Esophagus (tissue), 2 donors: ENCODE results near the gene OR2AK2. TPM values are rescaled to one million over a fixed set of nuclear protein-coding genes. Genes with fewer than 3 reads are reported as not detected.

Experiments used
- H3K27ac ChIP-seq, 2 donors: one replicate each; pipeline ENCODE4 v1.5.1; 2013; ENCODE audit warnings: low read depth in 2 of 2, mild to moderate bottlenecking in 2 of 2, inconsistent platforms in 1 of 2, low read length in 1 of 2, moderate library complexity in 1 of 2
- H3K27me3 ChIP-seq, 2 donors: one replicate each; pipeline ENCODE4 v1.6.1; 2013; ENCODE audit warnings: low read length in 2 of 2, control low read depth in 1 of 2, mild to moderate bottlenecking in 1 of 2; ENCODE audit not compliant: insufficient read depth in 2 of 2, control insufficient read depth in 1 of 2
- H3K36me3 ChIP-seq, 2 donors: one replicate each; pipeline ENCODE4 v1.6.1; 2013; ENCODE audit warnings: low read length in 1 of 2; ENCODE audit not compliant: control insufficient read depth in 2 of 2, insufficient read depth in 2 of 2
- H3K4me1 ChIP-seq, 2 donors: one replicate each; pipeline ENCODE4 v1.6.1; 2013; ENCODE audit warnings: low read length in 1 of 2; ENCODE audit not compliant: control insufficient read depth in 2 of 2, insufficient read depth in 2 of 2
- H3K4me3 ChIP-seq, 2 donors: one replicate each; pipeline ENCODE4 v1.5.1; 2013; ENCODE audit warnings: low read length in 2 of 2, mild to moderate bottlenecking in 2 of 2, low read depth in 1 of 2, moderate library complexity in 1 of 2
- H3K9me3 ChIP-seq, 2 donors: one replicate each; pipeline ENCODE4 v1.6.1; 2013; ENCODE audit warnings: mild to moderate bottlenecking in 2 of 2, low read depth in 1 of 2, low read length in 1 of 2, moderate library complexity in 1 of 2; ENCODE audit not compliant: control insufficient read depth in 2 of 2, insufficient read depth in 1 of 2
- WGBS, 2 donors: extraction: QIAGEN DNeasy Blood & Tissue Kit; methylation state at CpG; one replicate each; pipeline ENCODE4 v1.1.7; 2013; 5-methylcytosine and 5-hydroxymethylcytosine counted together
- polyA plus RNA-seq, 2 donors: library from polyadenylated mRNA; stranded (reverse); fragments of 200-250 nt; gene quantifications; one replicate each; pipeline ENCODE4 v1.2.3, GENCODE V29; 2013
- donor health status: healthy with polysubstance abuse.
- donor health status: Bipolar disorder and iron deficiency.

Gene OR2AK2
- polyA plus RNA-seq, 2 donors, result not detected

DNA sequence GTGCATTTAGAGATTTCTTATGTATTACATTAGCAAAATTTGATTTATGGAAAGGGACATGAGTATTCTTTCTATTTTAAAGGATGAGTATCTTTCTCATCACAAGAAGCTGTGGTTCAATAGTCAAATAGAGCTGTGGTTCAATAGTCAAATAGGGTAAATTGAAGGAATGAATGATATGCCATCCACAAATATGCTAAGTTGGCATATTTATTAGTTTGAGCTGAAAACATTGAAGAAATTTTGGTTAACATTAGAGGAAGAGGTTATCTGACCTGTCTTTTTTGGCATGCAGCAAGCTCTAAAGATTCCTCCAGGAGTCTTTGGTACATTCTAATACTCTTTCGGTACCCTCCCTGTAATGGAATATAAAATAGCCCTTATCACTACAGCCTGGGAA lies 11.6 kb upstream of the OR2AK2 start:
- WGBS, 2 donors, result 91 to 93% methylated on average over 1 of the region's 1 CpG
- no peaks in the 10 kb centered on the region for H3K36me3 ChIP-seq
- H3K27ac ChIP-seq, result no peak overlapping the region
- no peaks in the 10 kb centered on the region for H3K27me3 ChIP-seq
- no peaks in the 10 kb centered on the region for H3K9me3 ChIP-seq
- no peak overlapping the region for H3K4me3 ChIP-seq
- no peaks in the 10 kb centered on the region for H3K4me1 ChIP-seq

DNA sequence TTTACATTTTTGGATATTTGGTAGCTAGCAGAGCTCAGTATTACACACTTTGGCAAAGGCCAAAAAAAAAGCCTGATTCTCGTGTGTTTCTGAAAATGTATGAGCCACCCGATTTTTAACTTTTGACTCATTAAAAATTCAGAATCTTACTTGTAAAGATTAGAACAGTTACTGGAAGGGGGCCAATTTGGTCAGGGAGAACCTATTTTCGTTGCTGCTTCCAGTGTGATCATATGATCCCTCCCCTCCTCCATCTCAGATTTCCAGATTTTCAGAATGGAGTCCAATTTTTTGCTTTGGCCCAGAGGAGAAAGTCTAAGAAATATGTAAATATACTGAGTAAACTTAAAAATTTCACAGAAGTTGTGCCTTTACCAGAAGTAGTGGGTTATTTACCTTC lies 3.2 kb upstream of the OR2AK2 start:
- no peak overlapping the region for H3K27ac ChIP-seq
- no peaks in the 10 kb centered on the region for H3K9me3 ChIP-seq
- 15 to 20% methylated on average over 3 of the region's 3 CpGs for WGBS, 2 donors
- H3K36me3 ChIP-seq, result no peaks in the 10 kb centered on the region
- no peaks in the 10 kb centered on the region for H3K27me3 ChIP-seq
- H3K4me3 ChIP-seq, result no peak overlapping the region
- no peaks in the 10 kb centered on the region for H3K4me1 ChIP-seq

DNA sequence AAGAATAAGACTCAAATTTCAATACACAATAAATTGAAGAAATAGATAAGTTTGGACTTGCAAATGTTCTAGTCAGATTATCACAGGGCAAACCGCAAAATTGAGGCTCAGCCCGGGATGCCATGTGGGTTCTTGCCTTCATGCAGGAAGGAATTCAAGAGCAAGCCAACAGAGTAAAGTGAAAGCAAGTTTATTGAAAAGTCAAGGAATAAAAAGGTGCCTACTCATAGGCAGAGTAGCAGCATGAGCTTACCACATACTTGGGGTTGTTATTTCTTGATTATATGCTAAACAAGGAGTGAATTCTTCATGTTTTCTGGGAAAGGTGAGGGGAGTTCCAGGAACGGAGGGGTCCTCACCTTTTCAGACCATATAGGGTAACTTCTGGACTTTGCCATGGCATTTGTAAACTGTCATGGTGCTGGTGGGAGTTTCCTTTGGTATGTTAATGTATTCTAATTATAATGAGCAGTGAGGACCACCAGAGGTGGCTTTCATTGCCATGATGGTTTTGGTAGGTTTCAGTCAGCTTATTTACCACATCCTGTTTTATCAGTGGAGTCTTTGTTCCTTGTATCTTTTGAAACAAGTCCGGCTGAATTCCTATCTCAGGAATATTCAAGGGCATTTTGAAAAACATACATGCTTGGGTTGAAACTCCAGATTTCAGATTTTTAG lies 2.0 kb upstream of the OR2AK2 start:
- Histone ChIP-seq H3K27me3 (no peaks in the 10 kb centered on the region), H3K4me1 (no peaks in the 10 kb centered on the region), H3K9me3 (no peaks in the 10 kb centered on the region), H3K27ac (no peak overlapping the region), H3K4me3 (no peak overlapping the region), H3K36me3 (no peaks in the 10 kb centered on the region)
- 56 to 64% methylated on average over 4 of the region's 4 CpGs for WGBS, 2 donors

DNA sequence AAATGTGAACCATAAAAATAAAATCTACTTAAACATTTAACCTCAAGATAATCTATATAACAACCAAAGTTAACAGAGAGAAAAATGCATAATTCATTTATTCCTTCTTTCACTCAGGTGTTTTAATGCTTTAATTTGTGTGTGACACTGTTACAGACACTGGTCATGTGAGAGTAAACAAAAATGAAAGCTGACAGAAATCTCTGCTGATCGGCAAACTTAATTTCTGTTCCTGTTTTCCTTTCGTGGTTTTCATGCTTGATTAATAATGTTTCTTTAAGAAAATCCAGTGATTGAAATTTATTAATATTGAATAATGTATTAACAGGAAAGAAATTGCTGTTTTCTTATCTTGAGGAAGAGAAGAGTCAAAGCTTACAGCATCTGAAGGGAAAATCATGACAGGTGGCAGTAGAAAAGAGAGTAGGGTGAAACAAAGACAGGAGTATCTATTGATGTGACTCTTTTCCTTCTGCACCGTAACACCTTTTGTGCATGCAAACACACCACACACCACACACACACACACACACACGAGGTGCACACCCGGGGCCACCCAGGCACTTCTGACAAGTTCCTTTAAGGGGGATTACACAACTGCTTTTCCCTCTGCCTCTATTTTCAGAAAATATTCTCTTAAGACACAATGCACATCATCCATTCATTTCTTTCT lies 1.6 kb downstream of the OR2AK2 start:
- no peaks in the 10 kb centered on the region for H3K9me3 ChIP-seq
- H3K27ac ChIP-seq, result no peak overlapping the region
- 49 to 68% methylated on average over 5 of the region's 5 CpGs for WGBS, 2 donors
- H3K36me3 ChIP-seq, result no peaks in the 10 kb centered on the region
- H3K27me3 ChIP-seq, result no peaks in the 10 kb centered on the region
- H3K4me1 ChIP-seq, result no peaks in the 10 kb centered on the region
- H3K4me3 ChIP-seq, result no peak overlapping the region

DNA sequence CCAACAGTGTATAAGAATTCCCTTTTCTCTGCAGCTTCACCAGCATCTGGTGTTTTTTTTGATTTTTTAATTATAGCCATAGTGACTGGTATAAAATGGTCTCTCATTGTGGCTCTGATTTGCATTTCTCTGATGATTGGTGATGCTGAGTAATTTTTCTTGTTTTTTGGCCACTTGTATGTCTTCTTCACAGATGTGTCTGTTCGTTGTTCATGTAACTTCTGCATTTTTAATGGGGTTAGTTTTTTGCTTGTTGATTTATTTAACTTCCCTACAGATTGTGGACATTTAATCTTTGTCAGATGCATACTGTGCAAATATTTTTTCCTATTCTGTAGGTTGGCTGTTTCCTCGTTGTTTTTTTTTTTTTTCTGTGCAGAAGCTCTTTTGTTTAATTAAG lies 28.0 kb downstream of the OR2AK2 start:
- 41 to 52% methylated on average over 2 of the region's 2 CpGs for WGBS, 2 donors
- Histone ChIP-seq H3K27me3 (no peaks in the 10 kb centered on the region), H3K4me1 (no peaks in the 10 kb centered on the region), H3K36me3 (no peaks in the 10 kb centered on the region), H3K27ac (no peak overlapping the region), H3K9me3 (peaks cover 0 to 3% of the 10 kb centered on the region in 2 donors), H3K4me3 (no peak overlapping the region)

DNA sequence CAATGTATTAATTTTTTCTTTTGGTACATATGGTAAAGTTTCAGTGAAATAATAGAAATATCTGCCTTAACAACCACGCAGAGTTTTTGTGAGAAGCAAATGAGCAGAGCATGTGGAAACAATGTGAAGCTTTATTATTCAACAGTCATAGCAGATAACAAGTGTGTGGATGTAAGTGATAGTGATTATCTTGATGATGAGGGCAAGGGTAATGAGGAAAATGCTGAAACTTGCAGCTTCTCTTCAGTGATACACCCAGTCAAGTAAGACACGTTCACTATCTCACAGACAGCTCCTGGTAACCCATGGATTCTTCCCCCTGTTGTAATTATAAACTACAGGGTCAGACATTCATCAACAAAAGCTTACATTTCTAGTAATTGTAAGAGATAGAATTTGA lies 33.8 kb downstream of the OR2AK2 start:
- no peak overlapping the region for H3K27ac ChIP-seq
- H3K9me3 ChIP-seq, result no peaks in the 10 kb centered on the region
- no peak overlapping the region for H3K4me3 ChIP-seq
- no peaks in the 10 kb centered on the region for H3K27me3 ChIP-seq
- WGBS, 2 donors, result 33 to 38% methylated on average over 2 of the region's 2 CpGs
- H3K36me3 ChIP-seq, result no peaks in the 10 kb centered on the region
- H3K4me1 ChIP-seq, result no peaks in the 10 kb centered on the region

DNA sequence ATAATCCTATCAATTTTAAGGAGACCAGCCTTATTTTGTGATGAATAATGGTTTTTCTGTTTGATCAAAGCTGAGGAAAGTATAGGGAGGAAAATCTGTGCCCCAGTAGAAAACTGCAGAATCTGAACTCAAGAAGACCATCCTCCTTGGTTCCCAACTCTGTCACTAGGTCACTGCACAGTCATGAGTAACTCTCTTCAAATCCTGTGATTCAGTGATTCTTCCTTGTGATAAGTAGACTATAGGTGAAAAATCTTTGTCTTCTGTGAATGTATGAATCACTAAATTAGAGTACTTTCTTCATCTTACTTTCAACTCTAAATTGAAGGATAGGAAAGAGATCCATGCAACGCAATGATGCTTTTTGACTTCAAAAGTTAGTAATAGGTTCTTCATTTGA lies 35.1 kb downstream of the OR2AK2 start:
- Histone ChIP-seq H3K4me3 (no peak overlapping the region), H3K36me3 (no peaks in the 10 kb centered on the region), H3K4me1 (no peaks in the 10 kb centered on the region), H3K27ac (no peak overlapping the region), H3K9me3 (no peaks in the 10 kb centered on the region), H3K27me3 (no peaks in the 10 kb centered on the region)
- WGBS, 2 donors, result 87 to 89% methylated on average over 1 of the region's 1 CpG

DNA sequence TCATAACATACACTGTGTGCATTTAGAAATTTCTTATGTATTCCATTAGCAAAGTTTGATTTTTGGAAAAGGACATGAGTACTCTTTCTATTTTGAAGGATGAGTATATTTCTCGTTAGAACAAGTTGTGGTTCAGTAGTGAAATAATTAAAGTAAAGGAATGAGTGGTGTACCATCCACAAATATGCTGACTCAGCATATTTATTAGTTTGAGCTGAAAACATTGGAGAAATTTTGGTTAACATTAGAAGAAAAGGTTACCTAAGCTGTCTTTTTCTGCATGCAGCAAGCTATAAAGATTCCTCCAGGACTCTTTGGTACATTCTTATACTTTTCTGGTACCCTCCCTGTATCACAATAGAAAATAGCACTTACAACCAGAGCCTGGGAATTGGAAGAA lies 42.7 kb downstream of the OR2AK2 start:
- H3K9me3 ChIP-seq, result peaks cover 2 to 3% of the 10 kb centered on the region in 2 donors
- no peak overlapping the region for H3K27ac ChIP-seq
- 32 to 46% methylated on average over 1 of the region's 1 CpG for WGBS, 2 donors

DNA sequence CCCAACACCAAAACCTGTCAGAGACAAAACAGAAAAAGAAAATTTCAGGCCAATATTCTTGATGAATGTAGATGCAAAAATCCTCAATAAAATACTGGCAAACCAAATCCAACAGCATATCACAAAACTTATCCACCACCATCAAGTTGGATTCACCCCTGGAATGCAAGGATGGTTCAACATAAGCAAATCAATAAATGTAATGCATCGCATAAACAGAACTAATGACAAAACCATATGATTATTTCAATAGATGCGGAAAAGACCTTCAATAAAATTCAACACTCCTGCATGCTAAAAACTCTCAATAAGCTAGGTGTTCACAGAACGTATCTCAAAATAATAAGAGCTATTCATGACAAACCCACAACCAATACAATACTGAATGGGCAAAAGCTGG lies 44.6 kb downstream of the OR2AK2 start:
- no peaks in the 10 kb centered on the region for H3K4me1 ChIP-seq
- no peaks in the 10 kb centered on the region for H3K27me3 ChIP-seq
- no peak overlapping the region for H3K27ac ChIP-seq
- 76 to 80% methylated on average over 3 of the region's 3 CpGs for WGBS, 2 donors
- no peak overlapping the region for H3K4me3 ChIP-seq
- H3K9me3 ChIP-seq, result peaks cover 2 to 3% of the 10 kb centered on the region in 2 donors
- H3K36me3 ChIP-seq, result no peaks in the 10 kb centered on the region

More for the DNA sequence above, 42.7 kb downstream of the OR2AK2 start:
- no peaks in the 10 kb centered on the region for H3K36me3 ChIP-seq
- no peaks in the 10 kb centered on the region for H3K4me1 ChIP-seq
- H3K27me3 ChIP-seq, result no peaks in the 10 kb centered on the region
- H3K4me3 ChIP-seq, result no peak overlapping the region

DNA sequence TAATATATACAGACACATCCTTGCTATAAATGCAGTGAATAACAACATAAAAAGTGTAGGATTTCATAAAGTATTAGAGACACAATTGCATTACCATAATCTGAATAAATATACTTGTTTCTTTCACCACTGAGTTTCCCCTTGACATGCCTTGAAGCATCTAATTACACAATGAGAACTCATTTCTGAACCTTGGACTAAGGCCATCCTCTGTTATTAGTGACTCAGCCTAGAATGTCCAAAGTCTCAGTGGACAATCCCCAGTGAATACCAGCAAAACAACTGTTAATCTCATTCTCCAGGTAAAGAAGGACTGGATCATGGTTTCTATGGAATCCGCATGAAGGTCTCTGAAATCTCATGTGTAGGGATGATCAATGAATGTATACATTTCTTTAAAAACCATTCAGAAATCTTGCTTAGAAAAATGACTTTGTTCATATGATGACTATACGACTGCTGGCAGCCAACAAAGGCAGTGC lies 48.2 kb downstream of the OR2AK2 start, which contains the start of gene OR2L5:
Gene OR2L5, plus strand, starts transcription at position 432 of the 482 bp plus-strand sequence. CDS start 8,288 bp downstream, outside the sequence.
- Histone ChIP-seq H3K27me3 (no peaks in the 10 kb centered on the region), H3K27ac (no peak within 1 kb of the TSS), H3K9me3 (no peaks in the 10 kb centered on the region), H3K4me3 (no peak within 1 kb of the TSS), H3K4me1 (no peaks in the 10 kb centered on the region), H3K36me3 (no peaks in the 10 kb centered on the region)
- 87 to 91% methylated on average over 2 of the region's 2 CpGs for WGBS, 2 donors
